DND-41 (cell line): Measurements from ENCODE around the gene KRT8.

ENCODE experiments used
- ATAC-seq: fragments of 200-7000 bp; cut with Tn5 transposase; 3 replicates; pipeline ENCODE4 v1.9.1; 2021; ENCODE audit warnings: low read depth; ENCODE audit not compliant: insufficient read depth
- DNase-seq: peaks from one replicate; pipeline ENCODE4 v3.0.0-alpha.2; 2020
- H2AFZ ChIP-seq: 2 replicates; pipeline ENCODE4 v1.6.0; 2012; ENCODE audit warnings: low read depth, low read length
- H3K27ac ChIP-seq: 2 replicates; pipeline ENCODE4 v1.5.1; 2012; ENCODE audit warnings: low read length, inconsistent platforms
- H3K27me3 ChIP-seq: fragments of 200-600 bp; sonication (generic); 2 replicates; pipeline ENCODE4 v1.6.0; 2012; ENCODE audit warnings: low read length, mild to moderate bottlenecking, inconsistent platforms; ENCODE audit not compliant: insufficient read depth, poor library complexity
- H3K36me3 ChIP-seq: 2 replicates; pipeline ENCODE4 v1.5.1; 2012; ENCODE audit warnings: low read length, inconsistent platforms; ENCODE audit not compliant: insufficient read depth
- H3K4me1 ChIP-seq: 2 replicates; pipeline ENCODE4 v1.5.1; 2012; ENCODE audit warnings: mild to moderate bottlenecking, low read length; ENCODE audit not compliant: insufficient read depth
- H3K4me2 ChIP-seq: 2 replicates; pipeline ENCODE4 v1.6.0; 2012; ENCODE audit warnings: mild to moderate bottlenecking, moderate library complexity, low read length, inconsistent platforms; ENCODE audit not compliant: insufficient read depth
- H3K4me3 ChIP-seq, 2 experiments: fragments of 200-600 bp in 1 of 2; shearing (Covaris generic) in 1 of 2; 2 replicates each; pipeline ENCODE4 v1.5.1; 2012 to 2016; ENCODE audit warnings: inconsistent platforms in 2 of 2, low read length in 2 of 2, mild to moderate bottlenecking in 2 of 2, low read depth in 1 of 2, moderate library complexity in 1 of 2
- H3K79me2 ChIP-seq: 2 replicates; pipeline ENCODE4 v1.6.0; 2012; ENCODE audit warnings: low read length, inconsistent platforms; ENCODE audit not compliant: insufficient read depth
- H3K9ac ChIP-seq: 2 replicates; pipeline ENCODE4 v1.6.0; 2012; ENCODE audit warnings: low read depth, mild to moderate bottlenecking, inconsistent platforms, low read length, moderate library complexity
- H3K9me3 ChIP-seq: 2 replicates; pipeline ENCODE4 v1.5.1; 2012; ENCODE audit warnings: low read length, moderate library complexity, mild to moderate bottlenecking, inconsistent platforms; ENCODE audit not compliant: insufficient read depth, severe bottlenecking
- H4K20me1 ChIP-seq: 2 replicates; pipeline ENCODE4 v1.6.0; 2012; ENCODE audit warnings: low read length; ENCODE audit not compliant: insufficient read depth
- EZH2 ChIP-seq: IDR thresholded peaks from 3 replicates; pipeline ENCODE4 v1.6.1; 2012; ENCODE audit warnings: borderline replicate concordance, low read depth, mild to moderate bottlenecking, moderate library complexity, low read length, inconsistent platforms; ENCODE audit not compliant: severe bottlenecking
- TF ChIP-seq, protein P1 (sequence below): IDR thresholded peaks from 2 replicates; pipeline ENCODE4 v1.5.1; 2012; ENCODE audit warnings: borderline replicate concordance, low read length, moderate library complexity, mild to moderate bottlenecking; ENCODE audit not compliant: poor library complexity, severe bottlenecking; ENCODE audit errors: extremely low read depth

Gene KRT8

GRCh38 chr12:52900896-52901714 is 3.8 kb downstream of the KRT8 start:
- no peaks in the 10 kb centered on the region for H3K9me3 ChIP-seq
- no peaks in the 10 kb centered on the region for H3K36me3 ChIP-seq
- peaks cover 15% of the 10 kb centered on the region for H3K27me3 ChIP-seq
- no peaks in the 10 kb centered on the region for H3K4me1 ChIP-seq
- no peak overlapping the region for H3K27ac ChIP-seq
- no peaks in the 10 kb centered on the region for H3K79me2 ChIP-seq
- no peaks in the 10 kb centered on the region for H4K20me1 ChIP-seq
- H3K4me2 ChIP-seq = no peak overlapping the region
- ATAC-seq (no peak), DNase-seq (no peak)
- TF ChIP-seq, protein P1, sequence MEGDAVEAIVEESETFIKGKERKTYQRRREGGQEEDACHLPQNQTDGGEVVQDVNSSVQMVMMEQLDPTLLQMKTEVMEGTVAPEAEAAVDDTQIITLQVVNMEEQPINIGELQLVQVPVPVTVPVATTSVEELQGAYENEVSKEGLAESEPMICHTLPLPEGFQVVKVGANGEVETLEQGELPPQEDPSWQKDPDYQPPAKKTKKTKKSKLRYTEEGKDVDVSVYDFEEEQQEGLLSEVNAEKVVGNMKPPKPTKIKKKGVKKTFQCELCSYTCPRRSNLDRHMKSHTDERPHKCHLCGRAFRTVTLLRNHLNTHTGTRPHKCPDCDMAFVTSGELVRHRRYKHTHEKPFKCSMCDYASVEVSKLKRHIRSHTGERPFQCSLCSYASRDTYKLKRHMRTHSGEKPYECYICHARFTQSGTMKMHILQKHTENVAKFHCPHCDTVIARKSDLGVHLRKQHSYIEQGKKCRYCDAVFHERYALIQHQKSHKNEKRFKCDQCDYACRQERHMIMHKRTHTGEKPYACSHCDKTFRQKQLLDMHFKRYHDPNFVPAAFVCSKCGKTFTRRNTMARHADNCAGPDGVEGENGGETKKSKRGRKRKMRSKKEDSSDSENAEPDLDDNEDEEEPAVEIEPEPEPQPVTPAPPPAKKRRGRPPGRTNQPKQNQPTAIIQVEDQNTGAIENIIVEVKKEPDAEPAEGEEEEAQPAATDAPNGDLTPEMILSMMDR = no peak
- TF ChIP-seq EZH2 = no peak
- H3K4me3 ChIP-seq = no peak overlapping the region
- H3K9ac ChIP-seq = no peak overlapping the region
- H2AFZ ChIP-seq = no peak overlapping the region

DNA sequence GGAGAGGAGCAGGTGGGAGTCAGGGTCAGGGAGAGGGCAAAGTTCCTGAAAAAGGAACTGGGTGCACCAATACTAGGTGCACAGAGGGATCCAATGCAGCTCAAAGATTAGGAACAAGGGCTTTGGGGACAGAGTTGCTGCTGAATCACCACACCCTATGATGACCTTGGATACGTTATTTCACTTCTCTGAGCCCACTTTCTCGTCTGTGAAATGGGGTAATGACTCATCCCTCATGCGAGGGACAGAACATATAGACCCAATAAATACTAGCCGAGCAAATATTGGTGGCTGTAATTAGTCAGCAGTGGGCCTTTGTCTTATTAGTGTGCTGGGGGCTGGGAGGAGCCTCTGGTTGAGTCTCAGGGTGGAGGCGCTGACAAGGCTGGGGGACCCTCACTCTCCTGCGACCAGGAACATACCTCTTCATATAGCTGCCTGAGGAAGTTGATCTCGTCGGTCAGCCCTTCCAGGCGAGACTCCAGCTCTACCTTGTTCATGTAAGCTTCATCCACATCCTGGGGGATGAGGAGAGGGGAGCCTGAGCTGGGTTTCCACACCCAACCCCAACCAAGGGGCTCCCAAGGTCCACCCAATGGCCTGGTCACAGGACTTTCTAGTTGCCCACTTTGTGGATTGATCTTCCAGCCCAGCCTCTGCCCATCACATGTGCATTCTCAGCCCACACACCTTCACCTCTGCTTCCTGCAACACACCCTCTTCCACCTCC is 4.5 kb downstream of the KRT8 start:
- Histone ChIP-seq H3K4me1 (no peaks in the 10 kb centered on the region), H3K79me2 (no peaks in the 10 kb centered on the region)

DNA sequence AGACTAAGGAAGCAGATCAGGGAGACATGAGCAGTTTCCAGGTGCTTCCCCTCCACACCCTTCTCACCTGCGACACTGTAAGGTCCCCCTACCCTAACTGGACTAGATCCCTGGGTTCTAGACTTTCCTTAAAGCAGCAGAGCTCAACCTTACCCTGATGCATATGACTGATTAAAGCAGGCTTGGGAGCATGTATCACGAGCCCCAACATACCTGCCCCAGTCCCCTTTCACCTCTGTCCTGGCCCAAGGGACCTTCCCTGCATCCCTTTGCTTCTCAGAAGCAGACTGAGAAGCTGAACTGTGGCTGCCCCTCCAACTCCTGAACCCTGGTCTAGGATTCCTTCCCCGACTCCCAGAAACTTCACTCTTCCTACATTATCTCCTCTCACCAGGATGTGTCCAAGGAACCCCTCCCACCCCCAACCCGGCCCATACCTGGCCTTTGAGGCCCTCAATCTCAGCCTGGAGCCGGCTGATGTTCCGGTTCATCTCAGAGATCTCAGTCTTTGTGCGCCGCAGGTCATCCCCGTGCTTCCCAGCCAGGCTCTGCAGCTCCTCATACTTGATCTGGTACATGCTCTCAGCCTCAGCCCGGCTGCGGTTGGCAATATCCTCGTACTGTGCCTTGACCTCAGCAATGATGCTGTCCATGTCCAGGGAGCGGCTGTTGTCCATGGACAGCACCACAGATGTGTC is 5.4 kb downstream of the KRT8 start:
- Histone ChIP-seq H3K4me3 (no peak overlapping the region), H3K27ac (no peak overlapping the region), H3K4me1 (no peaks in the 10 kb centered on the region), H3K9ac (no peak overlapping the region), H3K9me3 (no peaks in the 10 kb centered on the region), H2AFZ (no peak overlapping the region), H4K20me1 (no peaks in the 10 kb centered on the region), H3K79me2 (no peaks in the 10 kb centered on the region), H3K27me3 (peaks cover 16% of the 10 kb centered on the region), H3K36me3 (no peaks in the 10 kb centered on the region), H3K4me2 (no peak overlapping the region)
- TF ChIP-seq, protein P1 = no peak
- no peak for TF ChIP-seq EZH2
- DNase-seq = no peak
- ATAC-seq = no peak

More for the DNA sequence above, 4.5 kb downstream of the KRT8 start:
- Histone ChIP-seq H3K27me3 (peaks cover 16% of the 10 kb centered on the region), H3K4me3 (no peak overlapping the region), H3K4me2 (no peak overlapping the region), H4K20me1 (no peaks in the 10 kb centered on the region), H3K36me3 (no peaks in the 10 kb centered on the region), H3K9me3 (no peaks in the 10 kb centered on the region), H3K9ac (no peak overlapping the region), H2AFZ (no peak overlapping the region), H3K27ac (no peak overlapping the region)
- TF ChIP-seq EZH2 = no peak
- TF ChIP-seq, protein P1 = no peak
- ATAC-seq (no peak), DNase-seq (no peak)
